ENCODE results near the gene ERCC1. TPM values are rescaled to one million over a fixed set of nuclear protein-coding genes. Genes with fewer than 3 reads are reported as not detected.

The ERCC1 gene
- total and polyA plus RNA-seq, 2 of the 13 experiments (the other 11 are each of a cell fraction or from before 2014, with no cell fraction given) = 40.0 to 66.4 TPM

DNA sequence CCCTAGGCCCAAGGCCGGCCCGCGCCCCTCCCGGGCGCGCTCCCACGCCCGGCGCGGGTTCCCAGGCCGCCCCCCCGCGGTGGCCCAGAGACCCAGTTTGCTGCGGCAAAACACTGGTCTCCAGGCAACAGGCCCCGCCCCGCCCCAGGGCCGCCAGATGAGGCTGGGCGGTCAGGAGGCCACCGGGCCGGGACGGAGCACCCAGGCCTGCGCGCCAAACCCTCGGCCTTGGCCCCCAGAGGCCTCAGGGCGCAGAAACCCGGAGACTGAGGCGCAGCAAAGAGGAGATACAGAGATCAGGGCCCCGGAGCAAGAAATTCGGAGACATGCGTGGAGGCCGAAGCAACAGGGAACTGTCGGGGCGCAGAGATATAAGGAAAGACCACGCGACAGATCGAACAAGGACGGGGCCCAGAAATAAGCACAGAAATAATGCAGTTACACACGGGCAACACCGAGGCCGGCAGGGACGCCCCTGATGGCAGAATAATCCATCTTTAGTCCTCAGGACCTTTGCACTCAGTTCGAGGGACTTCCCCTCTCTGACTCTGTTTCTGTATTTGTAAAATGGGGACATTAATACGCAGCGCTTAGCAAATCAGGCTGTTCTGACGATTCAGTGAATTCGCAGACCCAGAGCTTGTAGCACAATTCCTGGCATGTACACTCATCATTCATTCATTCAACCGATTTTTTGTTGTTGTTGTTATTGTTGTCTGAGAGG, 20.8 kb upstream of the ERCC1 start (continued):
- TF ChIP-seq, protein P1, sequence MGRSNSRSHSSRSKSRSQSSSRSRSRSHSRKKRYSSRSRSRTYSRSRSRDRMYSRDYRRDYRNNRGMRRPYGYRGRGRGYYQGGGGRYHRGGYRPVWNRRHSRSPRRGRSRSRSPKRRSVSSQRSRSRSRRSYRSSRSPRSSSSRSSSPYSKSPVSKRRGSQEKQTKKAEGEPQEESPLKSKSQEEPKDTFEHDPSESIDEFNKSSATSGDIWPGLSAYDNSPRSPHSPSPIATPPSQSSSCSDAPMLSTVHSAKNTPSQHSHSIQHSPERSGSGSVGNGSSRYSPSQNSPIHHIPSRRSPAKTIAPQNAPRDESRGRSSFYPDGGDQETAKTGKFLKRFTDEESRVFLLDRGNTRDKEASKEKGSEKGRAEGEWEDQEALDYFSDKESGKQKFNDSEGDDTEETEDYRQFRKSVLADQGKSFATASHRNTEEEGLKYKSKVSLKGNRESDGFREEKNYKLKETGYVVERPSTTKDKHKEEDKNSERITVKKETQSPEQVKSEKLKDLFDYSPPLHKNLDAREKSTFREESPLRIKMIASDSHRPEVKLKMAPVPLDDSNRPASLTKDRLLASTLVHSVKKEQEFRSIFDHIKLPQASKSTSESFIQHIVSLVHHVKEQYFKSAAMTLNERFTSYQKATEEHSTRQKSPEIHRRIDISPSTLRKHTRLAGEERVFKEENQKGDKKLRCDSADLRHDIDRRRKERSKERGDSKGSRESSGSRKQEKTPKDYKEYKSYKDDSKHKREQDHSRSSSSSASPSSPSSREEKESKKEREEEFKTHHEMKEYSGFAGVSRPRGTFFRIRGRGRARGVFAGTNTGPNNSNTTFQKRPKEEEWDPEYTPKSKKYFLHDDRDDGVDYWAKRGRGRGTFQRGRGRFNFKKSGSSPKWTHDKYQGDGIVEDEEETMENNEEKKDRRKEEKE (IDR thresholded peaks at IDR 0.05) = no peak
- TF ChIP-seq EP300 (IDR thresholded peaks at IDR 0.05; ENCODE audit: low read depth in 2 of 2, low read length in 2 of 2) = 0 out of 4 replicates have a peak, but pooled peaks have one; percentile 5 to 26
- TF ChIP-seq EP300 (CRISPR knock-in tag; IDR thresholded peaks at IDR 0.05; ENCODE audit: borderline replicate concordance) = no peak
- TF ChIP-seq, protein P2, sequence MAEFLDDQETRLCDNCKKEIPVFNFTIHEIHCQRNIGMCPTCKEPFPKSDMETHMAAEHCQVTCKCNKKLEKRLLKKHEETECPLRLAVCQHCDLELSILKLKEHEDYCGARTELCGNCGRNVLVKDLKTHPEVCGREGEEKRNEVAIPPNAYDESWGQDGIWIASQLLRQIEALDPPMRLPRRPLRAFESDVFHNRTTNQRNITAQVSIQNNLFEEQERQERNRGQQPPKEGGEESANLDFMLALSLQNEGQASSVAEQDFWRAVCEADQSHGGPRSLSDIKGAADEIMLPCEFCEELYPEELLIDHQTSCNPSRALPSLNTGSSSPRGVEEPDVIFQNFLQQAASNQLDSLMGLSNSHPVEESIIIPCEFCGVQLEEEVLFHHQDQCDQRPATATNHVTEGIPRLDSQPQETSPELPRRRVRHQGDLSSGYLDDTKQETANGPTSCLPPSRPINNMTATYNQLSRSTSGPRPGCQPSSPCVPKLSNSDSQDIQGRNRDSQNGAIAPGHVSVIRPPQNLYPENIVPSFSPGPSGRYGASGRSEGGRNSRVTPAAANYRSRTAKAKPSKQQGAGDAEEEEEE (CRISPR knock-in tag; IDR thresholded peaks at IDR 0.05; ENCODE audit: borderline replicate concordance) = no peak
- TF ChIP-seq, protein P3, sequence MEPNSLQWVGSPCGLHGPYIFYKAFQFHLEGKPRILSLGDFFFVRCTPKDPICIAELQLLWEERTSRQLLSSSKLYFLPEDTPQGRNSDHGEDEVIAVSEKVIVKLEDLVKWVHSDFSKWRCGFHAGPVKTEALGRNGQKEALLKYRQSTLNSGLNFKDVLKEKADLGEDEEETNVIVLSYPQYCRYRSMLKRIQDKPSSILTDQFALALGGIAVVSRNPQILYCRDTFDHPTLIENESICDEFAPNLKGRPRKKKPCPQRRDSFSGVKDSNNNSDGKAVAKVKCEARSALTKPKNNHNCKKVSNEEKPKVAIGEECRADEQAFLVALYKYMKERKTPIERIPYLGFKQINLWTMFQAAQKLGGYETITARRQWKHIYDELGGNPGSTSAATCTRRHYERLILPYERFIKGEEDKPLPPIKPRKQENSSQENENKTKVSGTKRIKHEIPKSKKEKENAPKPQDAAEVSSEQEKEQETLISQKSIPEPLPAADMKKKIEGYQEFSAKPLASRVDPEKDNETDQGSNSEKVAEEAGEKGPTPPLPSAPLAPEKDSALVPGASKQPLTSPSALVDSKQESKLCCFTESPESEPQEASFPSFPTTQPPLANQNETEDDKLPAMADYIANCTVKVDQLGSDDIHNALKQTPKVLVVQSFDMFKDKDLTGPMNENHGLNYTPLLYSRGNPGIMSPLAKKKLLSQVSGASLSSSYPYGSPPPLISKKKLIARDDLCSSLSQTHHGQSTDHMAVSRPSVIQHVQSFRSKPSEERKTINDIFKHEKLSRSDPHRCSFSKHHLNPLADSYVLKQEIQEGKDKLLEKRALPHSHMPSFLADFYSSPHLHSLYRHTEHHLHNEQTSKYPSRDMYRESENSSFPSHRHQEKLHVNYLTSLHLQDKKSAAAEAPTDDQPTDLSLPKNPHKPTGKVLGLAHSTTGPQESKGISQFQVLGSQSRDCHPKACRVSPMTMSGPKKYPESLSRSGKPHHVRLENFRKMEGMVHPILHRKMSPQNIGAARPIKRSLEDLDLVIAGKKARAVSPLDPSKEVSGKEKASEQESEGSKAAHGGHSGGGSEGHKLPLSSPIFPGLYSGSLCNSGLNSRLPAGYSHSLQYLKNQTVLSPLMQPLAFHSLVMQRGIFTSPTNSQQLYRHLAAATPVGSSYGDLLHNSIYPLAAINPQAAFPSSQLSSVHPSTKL (CRISPR knock-in tag; IDR thresholded peaks at IDR 0.05) = peak; percentile 49; the same call in 1 of the 2 replicates
- TF ChIP-seq BRCA1 (CRISPR knock-in tag; IDR thresholded peaks at IDR 0.05) = peak; percentile 59; the same call in 1 of the 2 replicates
- TF ChIP-seq ZNF350 (CRISPR knock-in tag; IDR thresholded peaks at IDR 0.05; ENCODE audit: borderline replicate concordance, low read depth) = no peak
- no peak for TF ChIP-seq FOXK2 (IDR thresholded peaks at IDR 0.05)
- no peak for TF ChIP-seq ZNF781 (CRISPR knock-in tag; IDR thresholded peaks at IDR 0.05; ENCODE audit: borderline replicate concordance, not compliant biosample characterization)
- TF ChIP-seq ZNF331 (CRISPR knock-in tag; IDR thresholded peaks at IDR 0.05) = no peak
- TF ChIP-seq ZNF678 (CRISPR knock-in tag; IDR thresholded peaks at IDR 0.05) = no peak
- TF ChIP-seq, protein P4, sequence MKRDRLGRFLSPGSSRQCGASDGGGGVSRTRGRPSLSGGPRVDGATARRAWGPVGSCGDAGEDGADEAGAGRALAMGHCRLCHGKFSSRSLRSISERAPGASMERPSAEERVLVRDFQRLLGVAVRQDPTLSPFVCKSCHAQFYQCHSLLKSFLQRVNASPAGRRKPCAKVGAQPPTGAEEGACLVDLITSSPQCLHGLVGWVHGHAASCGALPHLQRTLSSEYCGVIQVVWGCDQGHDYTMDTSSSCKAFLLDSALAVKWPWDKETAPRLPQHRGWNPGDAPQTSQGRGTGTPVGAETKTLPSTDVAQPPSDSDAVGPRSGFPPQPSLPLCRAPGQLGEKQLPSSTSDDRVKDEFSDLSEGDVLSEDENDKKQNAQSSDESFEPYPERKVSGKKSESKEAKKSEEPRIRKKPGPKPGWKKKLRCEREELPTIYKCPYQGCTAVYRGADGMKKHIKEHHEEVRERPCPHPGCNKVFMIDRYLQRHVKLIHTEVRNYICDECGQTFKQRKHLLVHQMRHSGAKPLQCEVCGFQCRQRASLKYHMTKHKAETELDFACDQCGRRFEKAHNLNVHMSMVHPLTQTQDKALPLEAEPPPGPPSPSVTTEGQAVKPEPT (CRISPR knock-in tag; IDR thresholded peaks at IDR 0.05; ENCODE audit: low read depth) = 0 out of 2 replicates have a peak, but pooled peaks have one; percentile 43
- no peak for TF ChIP-seq XRCC5 (optimal IDR thresholded peaks at IDR 0.05; ENCODE audit: low read length)
- no peak for TF ChIP-seq MYNN (CRISPR knock-in tag; IDR thresholded peaks at IDR 0.05; ENCODE audit: low read depth)
- no peak for TF ChIP-seq DPF2 (CRISPR knock-in tag; IDR thresholded peaks at IDR 0.05; ENCODE audit: borderline replicate concordance, low read depth)
- peak; percentile 21; the same call in 1 of the 2 replicates for TF ChIP-seq FOXK1 (CRISPR knock-in tag; IDR thresholded peaks at IDR 0.05; ENCODE audit: borderline replicate concordance, low read depth)
- peak; percentile 74 for TF ChIP-seq SAP130 (CRISPR knock-in tag; IDR thresholded peaks at IDR 0.05; ENCODE audit: low read depth)
